ENCODE measurements around the gene VWF.

VWF gene

DNA sequence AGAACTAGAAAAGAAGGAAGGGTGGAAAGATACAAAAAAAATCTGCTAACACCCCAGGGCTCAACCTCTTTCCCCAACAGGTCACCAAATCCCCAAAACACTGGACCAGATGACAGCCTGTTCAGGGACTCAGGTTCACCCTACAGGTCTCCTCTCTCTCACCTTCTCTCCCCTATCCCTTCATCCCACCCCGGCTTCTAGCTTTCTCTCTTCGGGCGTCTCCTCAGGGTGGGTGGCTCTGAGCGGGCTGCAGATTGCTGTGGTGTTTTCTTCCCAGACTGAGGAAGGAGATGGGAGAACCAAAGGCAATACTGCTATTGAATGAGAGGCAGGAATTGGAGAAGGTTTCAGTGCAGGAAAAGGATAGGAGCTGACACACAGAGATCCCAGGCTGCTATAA, 218.7 kb downstream of the VWF start:
- DNase-seq = no peak

DNA sequence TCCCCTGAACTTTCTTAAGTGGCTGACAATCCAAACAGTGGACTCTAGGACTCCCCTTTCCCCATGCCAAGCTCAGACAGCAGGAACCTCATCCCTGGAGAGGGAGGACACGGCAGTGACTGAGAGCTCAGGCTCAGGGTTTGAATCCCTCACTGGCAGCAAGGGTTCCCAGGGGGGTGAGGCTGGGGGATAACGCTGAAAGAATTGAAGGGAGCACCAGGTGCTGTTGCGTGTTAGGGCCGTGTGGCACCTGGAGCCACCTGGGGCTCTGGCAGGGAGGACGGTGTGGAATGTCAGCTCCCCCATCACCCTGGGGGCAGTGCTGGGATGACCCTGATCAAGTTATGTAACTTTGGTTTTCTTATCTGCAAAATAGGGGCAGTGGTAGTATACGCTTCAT, 219.5 kb downstream of the VWF start:
- no peak for DNase-seq

DNA sequence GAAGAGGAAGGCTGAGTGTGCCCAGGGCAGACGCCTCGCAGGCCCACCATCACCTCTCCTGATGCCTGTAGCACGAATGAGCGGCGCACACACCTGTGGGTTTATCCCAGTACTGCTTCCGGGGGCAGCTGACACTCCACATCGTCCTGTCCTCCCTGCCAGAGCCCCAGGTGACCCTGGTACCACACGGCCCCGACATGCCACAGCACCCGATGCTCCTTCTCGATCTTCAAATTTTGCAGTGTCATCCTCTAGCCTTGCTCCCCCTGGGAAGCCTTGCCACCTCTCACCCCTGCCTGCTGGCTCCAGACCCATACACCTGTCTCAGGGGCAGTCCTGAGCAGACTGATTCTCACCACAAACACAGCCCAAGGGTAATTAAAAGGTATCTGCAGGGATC, 220.0 kb downstream of the VWF start:
- DNase-seq = no peak

DNA sequence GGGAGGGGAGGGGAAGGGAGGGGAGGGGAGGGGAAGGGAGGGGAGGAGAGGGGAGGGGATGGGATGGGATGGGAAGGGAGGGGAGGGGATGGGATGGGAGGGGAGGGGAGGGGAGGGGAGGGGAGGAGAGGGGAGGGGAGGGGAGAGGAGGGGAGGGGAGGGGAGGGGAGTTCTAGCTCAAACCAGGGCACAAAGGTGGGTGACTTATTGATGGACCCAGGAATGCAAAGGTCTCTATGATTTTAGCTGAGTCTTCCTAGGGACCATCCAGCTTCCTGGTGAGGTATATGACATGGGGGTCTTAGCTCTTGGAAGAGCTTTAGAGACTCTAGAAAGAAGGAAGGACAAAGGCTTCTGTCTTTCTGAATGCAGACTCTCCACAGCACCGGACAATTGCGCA, 221.7 kb downstream of the VWF start:
- DNase-seq = no peak

DNA sequence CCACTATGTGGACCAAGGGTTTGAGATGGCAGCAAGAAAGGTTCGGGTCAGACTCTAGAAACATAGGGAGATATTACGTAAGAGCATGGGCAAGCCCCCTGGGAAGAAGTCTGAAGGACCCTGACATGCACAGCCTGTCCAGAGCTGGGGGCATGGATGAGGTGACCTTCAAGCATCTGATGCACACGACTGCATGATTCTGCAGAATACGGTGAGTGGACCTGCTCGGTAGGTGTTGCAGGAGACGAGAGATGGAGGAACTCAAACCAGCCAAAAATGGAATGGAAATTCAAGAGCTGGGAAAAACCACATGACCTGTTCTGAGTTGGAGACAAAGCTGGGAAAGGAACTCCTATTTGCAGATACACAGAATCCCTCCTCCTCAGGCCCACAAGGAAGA, 223.1 kb downstream of the VWF start:
- no peak for DNase-seq

DNA sequence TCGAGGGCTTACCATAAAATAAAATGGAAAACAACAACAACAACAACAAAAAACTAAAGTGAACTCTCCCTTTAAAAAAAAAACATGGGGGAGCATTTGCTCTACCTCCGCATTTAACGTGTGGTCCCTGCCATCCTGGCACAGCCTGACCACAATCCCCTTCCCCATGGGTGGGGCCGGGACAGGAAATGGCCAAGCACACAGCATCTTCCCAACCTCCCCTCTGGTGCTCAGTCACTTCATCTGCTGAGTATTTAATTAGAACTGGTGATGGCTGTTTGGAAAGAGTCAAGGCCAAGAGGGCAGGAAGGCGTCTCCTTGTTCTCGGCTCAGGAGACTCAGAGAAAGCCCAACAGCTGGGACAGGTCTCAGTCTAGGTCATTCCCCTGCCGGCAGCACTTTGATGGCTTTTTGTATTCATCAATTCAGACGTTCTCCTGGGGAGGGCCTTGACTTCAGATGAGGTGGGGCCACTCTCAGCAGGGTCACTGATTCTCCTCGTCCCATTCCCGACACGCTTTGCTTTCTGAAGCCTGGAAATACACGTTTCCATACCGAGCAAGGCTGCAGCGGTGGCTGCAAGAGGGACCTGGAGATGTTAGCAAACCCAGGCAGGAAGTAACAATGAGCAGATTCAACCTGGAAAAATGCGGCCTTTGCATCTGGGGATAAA, 223.8 kb downstream of the VWF start:
- DNase-seq = no peak

DNA sequence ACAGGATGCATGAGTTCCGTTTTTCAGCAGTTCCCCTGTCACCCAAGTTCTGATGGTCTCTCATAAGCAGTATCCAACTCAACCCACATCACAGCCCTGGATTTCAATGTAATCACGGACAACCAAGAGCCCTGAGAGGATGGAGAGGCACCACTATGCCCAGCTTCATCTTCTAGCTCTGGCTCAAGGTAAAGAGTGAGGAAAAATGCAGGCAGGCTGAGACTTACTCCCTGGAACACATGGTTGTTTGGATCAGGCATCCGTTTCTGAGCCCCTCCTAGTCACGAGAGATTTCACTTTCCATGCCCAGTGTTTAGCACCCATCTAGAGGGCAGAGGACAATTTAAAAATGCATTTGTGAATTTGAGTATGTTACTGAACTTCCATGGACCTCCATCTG, 224.4 kb downstream of the VWF start:
- no peak for DNase-seq

DNA sequence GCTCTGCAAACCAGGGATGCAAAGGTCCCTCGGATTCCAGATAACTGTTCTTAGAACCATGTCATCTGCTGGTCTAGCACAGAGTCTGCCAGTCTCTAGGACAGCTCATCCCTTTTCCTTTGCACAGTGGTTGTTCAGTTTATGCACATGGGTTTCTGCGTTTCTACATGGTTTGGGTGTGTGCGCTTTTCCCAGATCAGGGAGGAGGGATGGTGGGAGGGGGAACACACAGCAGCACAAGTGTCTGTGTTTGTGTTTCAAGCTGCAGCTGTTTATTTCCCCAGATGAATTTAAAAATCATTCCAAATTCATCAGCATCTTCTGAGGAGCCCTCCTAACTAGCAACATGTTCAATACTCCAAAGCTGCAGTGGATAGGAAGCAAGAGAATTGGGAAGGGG, 224.8 kb downstream of the VWF start:
- no peak for DNase-seq

DNA sequence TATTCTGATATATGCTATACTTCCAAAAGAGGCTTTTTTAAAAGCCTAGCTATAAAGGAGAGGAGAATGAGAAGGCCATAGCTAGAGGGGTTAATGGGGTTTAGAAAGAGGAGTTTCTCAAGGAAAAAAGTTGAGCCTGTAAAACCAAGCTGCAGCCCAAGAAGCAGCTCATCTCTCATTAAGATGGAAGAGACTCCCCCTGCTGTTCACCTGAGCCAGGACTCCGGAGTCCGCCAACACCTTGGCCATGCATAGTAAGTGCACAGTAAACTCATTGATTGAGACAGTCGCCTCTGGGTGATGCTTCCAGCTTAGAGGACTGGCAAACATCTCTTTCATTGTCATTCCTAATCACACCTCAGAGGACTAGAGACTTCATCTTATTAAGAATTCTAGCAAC, 225.6 kb downstream of the VWF start:
- no peak for DNase-seq
